Measurements from ENCODE around the gene ANK2. TPM values are rescaled to one million over a fixed set of nuclear protein-coding genes. Genes with fewer than 3 reads are reported as not detected.

ANK2 gene
- total RNA-seq, 1 donor from 2014 or later: 371 TPM

DNA sequence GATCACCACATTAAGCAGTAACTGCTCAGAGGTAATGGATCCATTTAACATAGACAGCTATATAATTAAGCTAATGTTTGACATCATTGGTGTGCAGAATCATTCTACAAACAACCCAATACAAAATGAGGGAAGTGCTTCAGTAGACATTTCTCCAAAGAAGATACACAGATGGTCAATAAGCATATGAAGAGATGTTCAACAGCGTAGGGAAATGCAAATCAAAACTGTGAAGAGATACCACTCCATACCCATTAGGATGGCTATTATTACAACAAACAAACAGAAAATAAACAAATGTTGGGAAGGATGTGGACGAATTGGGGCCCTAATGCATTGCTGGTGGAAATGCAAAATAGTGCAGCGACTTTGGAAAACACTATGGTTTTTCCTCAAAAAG is 294.6 kb downstream of the ANK2 start:
- no peak for DNase-seq

- DNase-seq: no peak
Observed at GRCh38 chr4:113347245-113347644, 297.8 kb downstream of the ANK2 start.

DNA sequence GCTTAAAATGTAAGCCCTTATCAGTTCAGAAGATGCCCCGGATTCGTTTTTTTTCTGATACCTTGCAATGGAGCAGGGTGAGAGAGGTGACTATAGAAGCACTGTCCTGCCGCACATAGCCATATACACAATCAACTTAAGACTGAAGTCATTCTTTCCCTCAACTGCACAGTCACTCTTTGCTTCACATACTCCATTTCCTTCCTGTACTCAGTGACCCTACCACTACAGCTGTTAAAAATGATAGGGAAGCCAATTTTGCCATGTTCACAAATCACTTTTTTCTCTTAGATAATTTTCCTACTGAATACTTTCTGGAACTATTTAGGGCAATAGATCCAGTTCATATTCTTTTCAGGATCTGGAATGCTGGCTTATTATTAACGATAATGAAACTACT is 300.0 kb downstream of the ANK2 start:
- DNase-seq: no peak

DNA sequence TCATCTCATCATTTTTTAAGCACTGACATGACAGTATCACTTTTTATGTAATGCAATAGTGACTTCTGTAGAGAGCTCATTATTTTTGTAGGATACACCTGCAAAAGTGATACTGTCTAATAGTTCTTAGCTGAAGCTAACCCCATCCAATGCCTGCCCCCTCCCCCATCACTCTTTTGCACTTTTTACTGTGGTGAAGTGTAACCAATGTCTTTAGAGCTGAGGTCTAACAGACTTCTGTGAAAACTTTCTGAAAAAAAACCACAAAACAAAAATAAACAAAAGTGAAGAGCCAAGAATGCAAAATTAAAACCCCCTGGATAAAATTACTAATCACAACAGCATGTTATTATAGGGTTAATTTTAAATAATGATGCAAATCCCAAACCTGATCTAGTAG is 301.1 kb downstream of the ANK2 start:
- no peak for DNase-seq

DNA sequence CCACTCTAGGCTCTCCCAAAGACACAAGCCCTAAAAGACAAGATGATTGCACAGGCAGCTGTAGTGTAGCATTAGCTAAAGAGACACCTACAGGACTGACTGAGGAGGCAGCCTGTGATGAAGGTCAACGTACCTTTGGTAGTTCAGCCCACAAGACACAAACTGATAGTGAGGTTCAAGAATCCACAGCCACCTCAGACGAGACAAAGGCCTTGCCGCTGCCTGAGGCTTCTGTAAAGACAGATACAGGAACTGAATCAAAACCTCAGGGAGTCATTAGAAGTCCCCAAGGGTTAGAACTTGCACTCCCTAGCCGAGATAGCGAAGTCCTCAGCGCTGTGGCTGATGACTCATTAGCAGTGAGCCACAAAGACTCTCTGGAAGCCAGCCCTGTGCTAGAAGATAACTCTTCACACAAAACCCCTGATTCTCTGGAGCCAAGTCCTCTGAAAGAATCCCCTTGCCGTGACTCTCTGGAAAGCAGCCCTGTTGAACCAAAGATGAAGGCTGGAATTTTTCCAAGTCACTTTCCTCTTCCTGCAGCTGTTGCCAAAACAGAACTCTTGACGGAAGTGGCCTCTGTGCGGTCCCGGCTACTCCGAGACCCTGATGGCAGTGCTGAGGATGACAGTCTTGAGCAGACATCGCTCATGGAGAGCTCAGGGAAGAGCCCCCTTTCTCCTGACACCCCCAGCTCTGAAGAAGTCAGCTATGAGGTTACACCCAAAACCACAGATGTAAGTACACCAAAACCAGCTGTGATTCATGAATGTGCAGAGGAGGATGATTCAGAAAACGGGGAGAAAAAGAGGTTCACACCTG is 306.3 kb downstream of the ANK2 start:
- DNase-seq: peak; percentile 3

GRCh38 chr4:113356453-113356852 is 307.0 kb downstream of the ANK2 start:
- DNase-seq: no peak

- no peak for DNase-seq
Observed at GRCh38 chr4:113358784-113359183, 309.3 kb downstream of the ANK2 start.

GRCh38 chr4:113365377-113365776 is 315.9 kb downstream of the ANK2 start:
- no peak for DNase-seq

DNA sequence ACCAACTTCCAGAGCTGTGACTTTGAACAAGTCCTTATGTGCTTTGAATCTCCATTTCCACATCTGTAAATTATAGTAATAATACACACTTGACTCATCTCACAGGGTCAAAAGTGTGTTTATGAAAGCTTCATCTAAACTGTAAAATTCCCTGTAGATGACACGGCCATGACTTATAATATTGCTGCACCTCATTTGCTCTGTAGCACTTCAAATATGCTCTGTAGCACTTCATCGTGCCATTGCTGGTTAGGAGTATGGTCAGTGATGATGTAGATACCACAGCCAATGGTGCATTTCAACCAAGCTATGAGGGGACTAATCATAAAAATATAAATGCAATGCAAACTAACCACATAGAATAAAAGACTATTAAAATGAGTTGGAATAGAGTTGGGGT is 318.6 kb downstream of the ANK2 start:
- no peak for DNase-seq

DNA sequence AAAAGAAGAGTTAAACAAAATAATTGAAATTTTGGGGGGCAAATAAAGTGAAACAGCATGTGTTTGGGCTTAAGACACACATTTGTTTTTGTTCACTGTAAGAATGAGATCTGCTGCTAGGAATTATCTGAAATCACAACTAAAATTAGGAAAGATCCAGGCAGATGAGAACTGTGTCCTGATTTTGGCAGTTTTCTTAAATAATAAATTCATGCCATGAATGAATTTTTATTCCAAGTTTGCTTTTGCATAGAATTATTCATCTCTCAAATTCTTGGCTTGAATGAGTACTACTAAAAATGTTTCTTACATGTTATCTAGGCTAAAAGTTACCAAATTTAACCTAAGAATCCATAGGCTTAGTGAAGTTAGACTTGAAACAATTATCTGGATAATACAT is 321.7 kb downstream of the ANK2 start:
- DNase-seq: no peak

GRCh38 chr4:113375964-113376666 is 326.7 kb downstream of the ANK2 start:
- DNase-seq: no peak

- no peak for DNase-seq
Observed at GRCh38 chr4:113378836-113379235, 329.4 kb downstream of the ANK2 start.

DNA sequence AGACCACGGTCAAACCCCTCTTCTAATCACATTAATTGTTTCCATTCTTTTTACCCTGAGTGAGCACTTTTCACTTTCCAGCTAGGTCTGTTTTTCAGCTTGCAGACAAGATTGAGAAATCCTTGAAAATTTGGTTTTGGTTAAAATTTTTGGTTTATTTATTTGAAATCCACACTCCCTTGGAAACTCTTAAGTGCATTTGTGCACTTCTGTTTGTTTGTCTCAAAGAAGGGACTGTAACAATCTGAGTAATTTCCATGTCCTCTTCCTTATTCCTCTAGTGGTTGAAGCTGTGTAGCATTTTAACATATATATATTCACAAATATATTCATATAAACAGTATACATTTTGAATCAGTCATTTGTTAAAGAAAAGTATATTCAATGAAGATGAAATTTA is 333.3 kb downstream of the ANK2 start:
- no peak for DNase-seq

- peak; percentile 87 for DNase-seq
Observed at GRCh38 chr4:113383111-113383785, 333.8 kb downstream of the ANK2 start.

DNA sequence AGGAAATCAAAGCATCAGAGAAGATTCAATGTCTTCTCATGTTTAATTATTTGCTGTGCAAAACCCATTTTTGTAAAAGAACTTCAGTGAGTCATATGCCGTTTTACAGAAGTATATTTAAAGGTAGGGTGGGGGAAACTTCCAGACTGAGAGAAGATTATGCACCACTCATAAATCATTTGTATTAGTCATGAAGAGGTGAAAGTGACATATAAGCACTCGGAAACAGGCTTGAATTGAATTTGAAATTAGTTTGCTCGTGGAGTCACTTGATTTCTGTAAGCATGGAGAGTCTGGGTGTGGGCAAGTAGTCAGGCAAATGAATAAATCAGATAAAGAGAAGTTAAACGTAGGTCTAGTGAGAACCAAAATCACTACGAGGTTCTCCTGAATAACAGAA is 335.1 kb downstream of the ANK2 start:
- DNase-seq: no peak

DNA sequence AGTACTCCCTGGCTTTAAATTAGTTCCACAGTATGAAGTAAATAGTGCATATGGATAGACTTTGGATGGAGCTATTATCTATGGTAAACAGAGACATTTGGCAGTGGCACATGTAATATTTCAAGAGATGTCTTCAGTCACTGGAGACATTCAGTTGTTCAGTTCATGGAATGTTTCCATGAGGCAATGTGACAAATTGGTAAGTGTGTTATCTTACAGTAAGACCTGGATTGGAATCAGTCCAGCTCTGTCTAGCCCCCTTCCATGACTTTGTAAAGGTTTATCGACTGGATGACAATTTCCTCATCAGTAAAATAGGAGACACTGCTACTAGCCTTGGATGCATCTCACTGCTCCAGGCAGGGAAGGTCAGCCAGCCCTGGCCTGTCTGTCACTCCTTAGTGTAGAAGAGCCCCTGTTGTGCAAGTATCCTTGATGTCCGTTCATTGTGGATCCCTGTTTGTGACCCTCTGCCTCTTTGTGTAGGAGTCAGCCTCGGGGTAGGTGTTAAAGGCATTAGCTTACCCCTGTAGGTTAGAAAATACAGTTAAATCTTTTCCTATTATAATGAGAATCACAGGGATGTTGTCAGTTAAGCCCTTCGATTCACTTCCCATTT is 335.9 kb downstream of the ANK2 start:
- no peak for DNase-seq

GRCh38 chr4:113389160-113389559 is 339.7 kb downstream of the ANK2 start:
- DNase-seq: no peak

- DNase-seq: no peak
Observed at GRCh38 chr4:113390850-113391249, 341.4 kb downstream of the ANK2 start.

- no peak for DNase-seq
Observed at GRCh38 chr4:113394108-113394729, 344.8 kb downstream of the ANK2 start.

GRCh38 chr4:113394730-113395530 is 345.5 kb downstream of the ANK2 start:
- DNase-seq: peak; percentile 96

DNA sequence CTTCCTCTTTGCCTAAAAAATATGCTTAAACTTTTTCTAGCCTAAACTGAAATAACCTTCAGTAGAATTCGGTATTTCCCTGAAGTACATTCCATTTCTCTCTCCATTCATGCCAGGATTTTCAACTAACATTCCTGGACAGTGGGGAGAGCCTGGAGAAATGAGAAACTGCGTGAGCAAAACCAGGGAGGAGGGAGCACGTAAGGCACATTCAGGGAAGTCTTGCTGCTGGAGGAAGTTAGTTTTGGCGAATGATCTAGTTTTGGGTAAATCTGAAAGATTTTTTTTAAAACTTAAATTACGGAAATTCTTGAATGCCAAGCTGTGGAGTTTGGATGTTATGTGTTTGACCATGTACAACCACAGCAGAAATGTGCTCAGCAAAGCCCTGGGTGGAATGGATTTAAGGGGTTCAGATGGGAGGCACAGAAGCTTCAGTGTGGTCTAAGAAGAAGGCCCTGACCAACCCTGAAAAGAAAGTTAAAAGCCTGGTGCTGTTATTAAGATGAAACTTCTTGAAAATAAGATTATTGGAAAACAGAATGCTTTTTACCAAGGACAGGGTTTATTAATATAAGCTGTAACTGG is 347.8 kb downstream of the ANK2 start:
- DNase-seq: peak; percentile 78
